ENCODE data around the gene ZNF213.

Gene ZNF213

DNA sequence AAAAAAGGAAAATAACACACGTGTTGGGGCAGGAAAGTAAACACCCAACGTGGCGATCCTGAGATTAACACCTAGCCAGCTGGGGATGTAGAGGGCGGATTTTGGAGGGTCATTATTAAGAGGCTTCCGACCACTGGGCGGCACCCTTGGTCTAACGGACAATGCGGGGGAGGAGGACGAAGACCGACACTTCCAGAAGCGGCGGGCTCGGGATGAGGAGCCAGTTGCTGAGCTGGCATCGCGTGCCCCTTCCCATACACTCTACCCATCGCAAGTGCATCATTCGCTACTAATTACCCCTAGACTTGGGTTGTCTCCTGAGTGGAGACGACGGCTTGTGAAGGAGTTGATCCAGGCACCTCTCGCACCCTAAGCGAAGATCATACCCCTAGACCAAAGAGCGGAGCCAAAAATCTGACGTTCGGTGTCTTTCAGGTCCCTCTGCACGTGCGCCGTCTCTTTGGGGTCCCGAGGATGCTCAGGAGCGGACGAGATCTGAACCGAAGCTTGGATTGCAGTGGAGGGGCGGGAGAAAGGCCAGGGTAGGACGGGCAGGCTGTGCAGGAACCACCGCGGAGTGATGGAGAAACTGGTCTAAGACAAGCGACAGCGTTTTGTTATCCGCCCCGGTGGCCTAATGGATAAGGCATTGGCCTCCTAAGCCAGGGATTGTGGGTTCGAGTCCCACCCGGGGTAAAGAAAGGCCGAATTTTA, 17.6 kb downstream of the ZNF213 start:
- ChIA-PET CTCF (interaction anchor here (0.6 to 1.4 kb wide), 4 partner anchors 10 to 94 kb away, joined by 3 to 9 read pairs (median 4); no protein-coding TSS in a partner anchor), POLR2A (interaction anchor here (1.0 to 1.2 kb wide), 3 partner anchors 18 to 30 kb away, joined by 3 to 5 read pairs (median 4); partner anchors contain the start of gene ZNF213)
- TF ChIP-seq SUZ12 (IDR thresholded peaks at IDR 0.05) (no peak), L3MBTL2 (conservative IDR thresholded peaks at IDR 0.05) (peak; percentile 82), CTBP1 (IDR thresholded peaks at IDR 0.05; ENCODE audit: borderline replicate concordance) (peak; percentile 52; the same call in 1 of the 2 replicates)
- DNase-seq (ENCODE audit: extremely low spot score), result peak; percentile 68

DNA sequence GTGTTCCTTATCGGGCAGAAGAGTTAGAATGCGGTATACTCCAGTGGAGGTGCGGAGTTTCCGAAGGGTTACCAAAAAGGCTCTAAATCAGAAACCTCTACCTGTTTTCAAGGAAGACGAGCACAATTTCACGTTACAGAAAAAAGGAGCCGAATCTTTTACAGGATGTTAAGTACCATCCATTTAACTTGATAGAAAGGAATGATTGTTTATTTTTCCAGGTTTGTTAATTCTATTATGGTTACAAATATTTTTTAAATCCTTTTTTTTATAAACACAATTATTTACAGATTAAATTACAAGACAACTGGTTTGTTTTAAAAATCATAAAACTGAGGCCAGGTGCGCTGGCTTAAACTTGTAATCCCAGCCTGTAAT, 18.2 kb downstream of the ZNF213 start:
- ChIA-PET CTCF (interaction anchor here (0.9 to 1.4 kb wide), 3 partner anchors 10 to 21 kb away, joined by 3 to 9 read pairs (median 4); no protein-coding TSS in a partner anchor), POLR2A (interaction anchor here (1.0 to 1.1 kb wide), 2 partner anchors 18 to 30 kb away, joined by 4 to 5 read pairs; partner anchors contain the start of gene ZNF213)
- TF ChIP-seq HDGF (IDR thresholded peaks at IDR 0.05; ENCODE audit: borderline replicate concordance), result no peak
- no peak for TF ChIP-seq CTBP1 (IDR thresholded peaks at IDR 0.05; ENCODE audit: borderline replicate concordance)
- TF ChIP-seq L3MBTL2 (conservative IDR thresholded peaks at IDR 0.05), result no peak
- no peak for TF ChIP-seq SUZ12 (IDR thresholded peaks at IDR 0.05)
- no peak for TF ChIP-seq ZNF384 (IDR thresholded peaks at IDR 0.05)
- TF ChIP-seq FOXK2 (IDR thresholded peaks at IDR 0.05), result no peak
- no peak for TF ChIP-seq TARDBP (IDR thresholded peaks at IDR 0.05)
- TF ChIP-seq SP1 (IDR thresholded peaks at IDR 0.05), result no peak
- no peak for DNase-seq (ENCODE audit: extremely low spot score)

DNA sequence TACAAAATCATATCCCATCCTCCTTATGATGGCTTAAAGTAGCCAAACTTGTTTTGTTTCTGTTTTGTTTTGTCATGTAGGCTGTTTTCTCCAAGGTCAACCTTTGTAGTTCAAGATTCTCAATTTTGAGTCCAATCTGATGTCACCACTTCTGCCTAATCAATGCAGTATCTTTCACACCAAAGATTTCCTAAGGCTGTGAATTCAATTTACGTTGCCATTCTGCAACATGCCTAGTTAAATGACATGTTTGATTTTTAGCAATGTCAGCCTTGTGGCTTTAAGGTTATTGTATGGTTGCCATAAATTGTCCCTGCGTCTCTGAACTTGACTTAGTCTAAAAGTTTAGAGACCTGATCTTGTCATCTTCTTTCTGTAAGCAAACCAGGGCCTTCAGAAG, 20.4 kb downstream of the ZNF213 start:
- DNase-seq (ENCODE audit: extremely low spot score), result no peak
- ChIA-PET POLR2A (no interaction called here), CTCF (no interaction called here)
- no peak for TF ChIP-seq ZNF384 (IDR thresholded peaks at IDR 0.05)
- TF ChIP-seq NFRKB (IDR thresholded peaks at IDR 0.05), result no peak
- TF ChIP-seq, protein P1, sequence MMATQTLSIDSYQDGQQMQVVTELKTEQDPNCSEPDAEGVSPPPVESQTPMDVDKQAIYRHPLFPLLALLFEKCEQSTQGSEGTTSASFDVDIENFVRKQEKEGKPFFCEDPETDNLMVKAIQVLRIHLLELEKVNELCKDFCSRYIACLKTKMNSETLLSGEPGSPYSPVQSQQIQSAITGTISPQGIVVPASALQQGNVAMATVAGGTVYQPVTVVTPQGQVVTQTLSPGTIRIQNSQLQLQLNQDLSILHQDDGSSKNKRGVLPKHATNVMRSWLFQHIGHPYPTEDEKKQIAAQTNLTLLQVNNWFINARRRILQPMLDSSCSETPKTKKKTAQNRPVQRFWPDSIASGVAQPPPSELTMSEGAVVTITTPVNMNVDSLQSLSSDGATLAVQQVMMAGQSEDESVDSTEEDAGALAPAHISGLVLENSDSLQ (IDR thresholded peaks at IDR 0.05), result no peak
- TF ChIP-seq LEF1 (IDR thresholded peaks at IDR 0.05; ENCODE audit: borderline replicate concordance), result no peak
- TF ChIP-seq ARNT (IDR thresholded peaks at IDR 0.05), result no peak
- TF ChIP-seq SUZ12 (IDR thresholded peaks at IDR 0.05), result no peak
- no peak for TF ChIP-seq SP1 (IDR thresholded peaks at IDR 0.05)
- TF ChIP-seq FOXA1 (IDR thresholded peaks at IDR 0.05), result no peak
- TF ChIP-seq HDGF (IDR thresholded peaks at IDR 0.05; ENCODE audit: borderline replicate concordance), result no peak
- TF ChIP-seq L3MBTL2 (conservative IDR thresholded peaks at IDR 0.05), result no peak
- TF ChIP-seq TARDBP (IDR thresholded peaks at IDR 0.05), result no peak
- no peak for TF ChIP-seq FOXM1 (IDR thresholded peaks at IDR 0.05; ENCODE audit: borderline replicate concordance)
- TF ChIP-seq CTBP1 (IDR thresholded peaks at IDR 0.05; ENCODE audit: borderline replicate concordance), result no peak
- no peak for TF ChIP-seq FOXK2 (IDR thresholded peaks at IDR 0.05)
- no peak for TF ChIP-seq ELF4 (IDR thresholded peaks at IDR 0.05)
- TF ChIP-seq BHLHE40 (IDR thresholded peaks at IDR 0.05; ENCODE audit: borderline replicate concordance), result no peak

DNA sequence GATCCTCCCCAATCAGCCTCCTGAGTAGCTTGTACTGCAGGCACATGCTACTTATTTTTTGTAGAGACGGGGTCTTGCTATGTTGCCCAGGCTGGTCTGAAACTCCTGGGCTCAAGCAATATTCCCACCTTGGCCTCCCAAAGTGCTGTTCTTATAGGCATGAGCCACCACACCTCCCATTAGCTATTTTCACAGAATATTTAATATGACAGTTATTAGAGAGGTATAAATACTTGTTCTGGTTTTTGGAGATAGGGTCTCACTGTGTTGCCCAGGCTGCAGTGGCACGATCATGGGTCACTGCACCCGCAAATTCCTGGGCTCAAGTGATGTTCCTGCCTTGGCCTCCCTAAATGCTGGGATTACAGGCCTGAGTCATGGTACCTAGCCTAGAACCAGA, 21.1 kb downstream of the ZNF213 start:
- POLR2A ChIA-PET, result interaction anchor here (0.6 to 0.7 kb wide), 2 partner anchors 21 to 283 kb away, joined by 3 read pairs; partner anchors contain the start of gene ZNF213
- TF ChIP-seq, protein P1 (IDR thresholded peaks at IDR 0.05), result no peak
- TF ChIP-seq FOXM1 (IDR thresholded peaks at IDR 0.05; ENCODE audit: borderline replicate concordance), result no peak
- no peak for TF ChIP-seq TARDBP (IDR thresholded peaks at IDR 0.05)
- no peak for TF ChIP-seq LEF1 (IDR thresholded peaks at IDR 0.05; ENCODE audit: borderline replicate concordance)
- TF ChIP-seq CTBP1 (IDR thresholded peaks at IDR 0.05; ENCODE audit: borderline replicate concordance), result no peak
- no peak for TF ChIP-seq ARNT (IDR thresholded peaks at IDR 0.05)
- TF ChIP-seq L3MBTL2 (conservative IDR thresholded peaks at IDR 0.05), result no peak
- TF ChIP-seq FOXA1 (IDR thresholded peaks at IDR 0.05), result no peak
- no peak for TF ChIP-seq SUZ12 (IDR thresholded peaks at IDR 0.05)
- no peak for TF ChIP-seq NFRKB (IDR thresholded peaks at IDR 0.05)

DNA sequence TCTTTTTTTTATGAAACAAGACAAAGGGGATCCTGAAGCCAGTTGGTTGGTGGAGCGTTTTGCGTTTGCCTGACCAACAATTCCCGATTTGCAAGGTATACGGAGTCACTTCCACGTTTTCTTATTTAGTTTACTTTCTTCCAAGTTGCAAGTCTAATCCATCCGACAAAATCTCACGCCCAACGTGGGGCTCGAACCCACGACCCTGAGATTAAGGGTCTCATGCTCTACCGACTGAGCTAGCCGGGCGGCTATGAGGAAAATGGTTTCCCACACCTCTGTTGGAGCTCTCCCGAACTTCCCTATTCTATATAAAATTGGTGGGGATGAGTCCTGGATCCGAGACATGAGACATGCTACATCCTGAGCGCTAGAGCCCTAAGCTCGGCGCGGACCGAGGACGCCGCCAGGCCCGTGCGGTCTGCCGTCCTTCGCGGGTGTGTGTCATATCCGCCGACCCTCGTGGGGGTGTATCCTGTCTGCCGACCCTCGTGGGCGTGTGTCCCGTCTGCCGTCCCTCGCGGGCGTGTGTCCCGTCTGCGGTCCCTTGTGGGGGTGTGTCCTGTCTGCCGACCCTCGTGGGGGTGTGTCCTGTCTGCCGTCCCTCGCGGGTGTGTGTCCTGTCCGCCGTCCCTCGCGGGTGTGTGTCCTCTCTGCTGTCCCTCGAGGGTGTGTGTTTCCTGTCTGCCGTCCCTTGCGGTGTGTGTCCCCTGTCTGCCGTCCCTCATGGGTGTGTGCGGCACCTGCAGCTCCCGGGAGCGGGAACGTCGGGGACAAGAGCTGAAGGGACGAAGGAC, 22.6 kb downstream of the ZNF213 start:
- POLR2A ChIA-PET, result interaction anchor here (1.0 to 1.7 kb wide), 4 partner anchors 11 to 27 kb away, joined by 3 to 11 read pairs (median 5); no protein-coding TSS in a partner anchor

More for the DNA sequence above, 21.1 kb downstream of the ZNF213 start:
- DNase-seq (ENCODE audit: extremely low spot score), result no peak
- CTCF ChIA-PET, result no interaction called here

DNA sequence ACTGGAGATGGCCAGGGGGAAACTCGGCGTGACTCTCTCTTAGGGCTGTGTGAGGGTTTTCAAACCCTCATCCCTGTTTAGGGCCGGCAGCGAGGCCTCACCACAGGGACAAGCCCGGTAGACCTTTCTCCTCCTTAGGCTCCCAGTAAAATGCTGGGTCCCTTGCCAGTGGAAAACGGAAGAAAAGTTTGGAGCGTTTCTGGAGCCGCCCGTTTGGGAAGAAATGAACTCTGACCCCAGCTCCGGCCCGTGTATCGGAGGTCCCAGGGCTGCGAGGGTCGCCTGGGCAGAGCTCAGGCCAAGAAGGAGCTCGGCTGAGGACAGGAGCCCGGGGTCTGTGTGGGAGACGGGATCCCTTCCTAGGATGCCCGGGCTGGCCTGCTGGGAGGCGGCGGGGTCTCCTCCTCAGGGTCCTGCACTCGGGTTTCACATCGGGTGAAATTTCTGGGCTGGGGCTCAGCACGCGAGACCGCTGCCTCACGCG, 23.2 kb downstream of the ZNF213 start:
- TF ChIP-seq L3MBTL2 (conservative IDR thresholded peaks at IDR 0.05) (no peak; the same call in 1 of the 2 replicates), FOXK2 (IDR thresholded peaks at IDR 0.05) (no peak), HDGF (IDR thresholded peaks at IDR 0.05; ENCODE audit: borderline replicate concordance) (0 out of 2 replicates have a peak, but pooled peaks have one; percentile 16), ELF4 (IDR thresholded peaks at IDR 0.05) (no peak), ARNT (IDR thresholded peaks at IDR 0.05) (no peak)
- DNase-seq (ENCODE audit: extremely low spot score), result no peak
- CTCF ChIA-PET, result interaction anchor here (1.0 to 2.2 kb wide), 3 partner anchors 10 to 82 kb away, joined by 3 to 6 read pairs (median 4); no protein-coding TSS in a partner anchor
- POLR2A ChIA-PET, result interaction anchor here (1.0 to 1.7 kb wide), 9 partner anchors 7 to 33 kb away, joined by 3 to 11 read pairs (median 5); partner anchors contain the start of gene ZNF213

More for the DNA sequence above, 22.6 kb downstream of the ZNF213 start:
- no peak for TF ChIP-seq SP1 (IDR thresholded peaks at IDR 0.05)
- TF ChIP-seq L3MBTL2 (conservative IDR thresholded peaks at IDR 0.05), result peak; percentile 62
- peak; percentile 53 for DNase-seq (ENCODE audit: extremely low spot score)
- CTCF ChIA-PET, result interaction anchor here (0.5 to 2.2 kb wide), 4 partner anchors 11 to 283 kb away, joined by 3 to 6 read pairs (median 4); no protein-coding TSS in a partner anchor

All from HEK293T (cell line).